HuH-7 (cell line): Measurements from ENCODE around the gene CCDC6.
"Not testable (repeated sequence)": the region's sequence is repeated elsewhere in the genome, so short reads cannot be mapped to it uniquely, and the experiment has no call there.

Experiments used
- DNase-seq: peaks from one replicate; pipeline ENCODE4 v3.0.0; 2011; ENCODE audit warnings: low spot score

The CCDC6 gene

DNA sequence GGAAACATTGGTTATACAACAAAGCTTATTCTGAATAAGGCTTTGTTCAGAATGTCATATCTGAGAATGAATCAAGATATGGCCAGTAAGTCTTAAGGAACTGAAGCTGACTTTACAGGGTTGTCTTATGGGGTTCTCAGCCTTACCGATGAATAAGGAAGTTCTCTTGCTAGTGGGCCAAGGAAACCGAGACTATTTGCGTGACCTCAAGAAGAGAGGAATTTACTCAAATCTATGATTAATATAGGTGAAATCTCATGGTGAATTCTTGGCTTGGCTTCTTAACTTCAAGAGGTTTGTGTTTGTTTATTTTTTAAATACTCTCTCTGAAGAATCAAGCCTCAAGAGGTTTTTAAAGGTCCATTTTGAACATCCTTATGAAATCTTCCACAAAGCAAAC is 148.4 kb downstream of the CCDC6 start:
- DNase-seq, result no peak

DNA sequence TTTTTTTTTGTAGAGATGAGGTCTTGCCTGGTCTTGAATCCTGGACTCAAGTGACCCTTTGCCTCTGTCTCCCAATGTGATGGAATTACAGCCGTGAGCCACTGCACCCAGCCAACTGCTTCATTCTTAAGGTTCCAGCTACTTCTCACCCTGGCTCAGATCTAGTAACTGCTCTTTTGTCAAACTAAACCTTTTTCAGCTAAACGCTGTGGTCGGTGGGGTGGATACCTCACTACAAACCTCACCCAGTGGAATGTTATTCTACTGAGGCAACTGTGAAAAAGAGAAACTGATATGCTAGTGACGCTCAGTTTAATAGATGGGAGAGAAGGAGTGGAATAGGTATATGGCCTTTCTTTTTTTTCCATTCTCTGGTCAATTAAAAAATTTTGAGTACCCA is 151.4 kb downstream of the CCDC6 start:
- no peak for DNase-seq

DNA sequence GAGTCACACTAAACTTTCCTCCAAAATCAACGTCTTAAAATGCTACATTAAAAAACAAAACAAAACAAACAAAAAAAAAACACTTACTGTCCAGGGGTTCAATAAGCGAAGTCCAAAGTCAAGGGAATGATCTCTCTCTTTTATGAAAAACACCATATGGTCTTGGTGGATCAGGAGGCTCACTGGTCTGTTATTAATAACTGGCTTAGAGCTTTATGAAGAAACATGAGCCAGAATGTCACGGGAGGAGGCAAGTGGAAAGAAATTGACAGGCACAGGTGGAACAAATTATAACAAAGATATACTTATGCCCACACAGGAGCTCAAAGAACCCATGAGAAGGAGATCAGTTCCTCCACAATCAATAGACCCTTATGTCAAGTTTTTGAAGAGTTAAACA is 153.1 kb downstream of the CCDC6 start, which contains the start of gene MRLN:
Gene MRLN (minus strand): TSS at position 189 of the 400 bp plus-strand sequence.
- no peak for DNase-seq

DNA sequence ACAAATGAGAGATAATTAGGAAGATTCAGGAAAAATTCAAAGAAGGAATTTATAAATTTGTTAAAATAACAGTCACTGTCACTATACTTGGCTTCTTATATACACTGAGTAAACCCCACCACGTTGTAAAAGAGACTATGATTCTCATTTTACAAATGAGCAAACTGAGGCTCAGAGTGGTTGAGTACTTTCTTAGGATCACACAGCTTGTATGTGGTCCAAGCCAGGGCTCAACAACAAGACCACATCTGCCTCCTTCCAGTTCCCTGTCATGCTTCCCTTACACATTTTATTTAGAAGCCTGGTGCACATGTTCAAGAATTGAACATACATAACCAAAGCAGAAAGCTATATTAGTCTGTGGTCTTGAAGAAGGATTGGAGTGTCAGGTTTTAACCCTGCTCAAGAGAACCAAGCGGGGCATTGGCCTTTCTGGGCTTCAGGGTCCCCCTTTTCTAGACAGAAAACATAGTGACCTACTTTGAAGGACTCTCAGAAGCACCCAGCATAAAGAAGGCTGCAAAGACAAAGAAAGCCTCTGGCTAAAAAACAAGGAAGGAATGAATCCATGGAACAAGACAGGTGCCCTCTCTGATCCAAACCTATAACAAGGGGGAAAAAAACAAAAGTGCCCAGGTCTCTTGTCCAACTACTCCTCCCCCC is 153.9 kb downstream of the CCDC6 start:
- DNase-seq, result no peak

DNA sequence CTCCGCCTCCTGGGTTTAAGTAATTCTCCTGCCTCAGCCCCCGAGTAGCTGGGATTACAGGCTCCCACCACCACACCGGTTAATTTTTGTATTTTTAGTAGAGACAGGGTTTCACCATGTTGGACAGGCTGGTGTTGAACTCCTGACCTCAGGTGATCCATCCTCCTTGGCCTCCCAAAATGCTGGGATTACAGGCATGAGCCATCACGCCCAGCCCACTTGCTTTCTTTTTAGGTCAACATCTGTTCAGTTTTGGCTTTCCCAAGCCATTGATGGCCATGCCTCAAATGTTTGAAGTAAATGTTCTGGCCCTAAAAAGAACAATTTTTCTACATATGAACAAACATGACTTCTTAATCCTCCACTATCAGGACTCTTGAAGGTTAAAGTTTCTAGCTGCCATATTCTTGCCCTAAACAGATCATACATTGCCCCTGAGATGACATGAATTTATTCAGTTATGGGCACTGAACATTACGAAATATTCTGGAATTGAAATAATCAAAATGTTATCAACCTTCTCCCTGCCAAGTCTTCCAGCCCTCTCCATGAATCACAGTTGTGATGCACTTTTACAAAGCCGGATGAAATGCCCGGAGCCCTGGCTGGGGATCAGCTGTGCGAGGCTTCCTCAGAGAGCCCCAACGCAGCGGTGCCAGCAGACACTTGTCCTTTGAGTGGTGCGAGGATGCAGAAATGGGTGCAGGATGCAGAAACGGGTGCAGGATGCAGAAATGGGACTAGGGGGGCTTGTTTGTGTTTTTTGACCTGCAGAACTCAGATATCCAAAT is 156.0 kb downstream of the CCDC6 start:
- no peak for DNase-seq

DNA sequence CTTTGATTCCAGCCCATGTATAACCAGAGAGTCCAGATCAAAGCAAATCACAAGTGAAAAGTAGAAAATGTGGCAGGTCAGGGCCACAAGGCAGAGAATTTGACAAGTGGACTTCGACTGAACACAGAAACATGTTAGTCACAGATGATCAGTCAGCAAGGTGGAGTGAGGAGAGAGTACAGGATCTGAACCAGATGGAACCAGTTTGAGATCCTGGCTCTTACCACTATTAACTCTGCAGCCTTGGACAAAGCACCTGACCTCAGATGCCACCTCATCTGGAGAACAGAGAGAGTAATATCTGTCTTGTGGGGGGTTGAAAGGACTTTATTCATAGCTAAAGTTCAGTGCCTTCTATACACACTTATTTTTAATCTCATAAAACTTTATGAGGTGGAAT is 157.5 kb downstream of the CCDC6 start:
- DNase-seq, result no peak

DNA sequence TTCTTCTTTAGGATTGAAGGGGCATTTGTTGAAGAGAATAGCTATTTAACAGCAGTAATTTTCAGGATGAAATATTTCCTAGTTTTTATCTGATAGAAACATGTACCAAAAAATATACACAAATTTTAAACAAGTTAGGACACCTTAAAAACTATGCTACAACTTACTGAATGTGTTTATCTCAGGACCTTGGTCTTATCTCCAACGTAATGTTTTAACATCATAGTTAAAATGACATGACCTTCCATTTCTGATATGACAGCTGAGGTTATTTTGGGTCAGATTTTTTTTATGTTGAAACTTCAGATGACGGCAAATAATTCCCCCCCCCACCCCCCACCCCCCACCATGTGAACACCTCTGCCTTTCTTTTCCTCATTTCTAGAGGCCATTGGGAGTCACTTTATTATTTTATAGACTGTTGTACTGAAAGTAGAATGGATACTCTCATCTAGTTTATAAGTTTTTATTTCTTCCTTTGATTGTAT is 161.1 kb downstream of the CCDC6 start:
- no peak for DNase-seq

DNA sequence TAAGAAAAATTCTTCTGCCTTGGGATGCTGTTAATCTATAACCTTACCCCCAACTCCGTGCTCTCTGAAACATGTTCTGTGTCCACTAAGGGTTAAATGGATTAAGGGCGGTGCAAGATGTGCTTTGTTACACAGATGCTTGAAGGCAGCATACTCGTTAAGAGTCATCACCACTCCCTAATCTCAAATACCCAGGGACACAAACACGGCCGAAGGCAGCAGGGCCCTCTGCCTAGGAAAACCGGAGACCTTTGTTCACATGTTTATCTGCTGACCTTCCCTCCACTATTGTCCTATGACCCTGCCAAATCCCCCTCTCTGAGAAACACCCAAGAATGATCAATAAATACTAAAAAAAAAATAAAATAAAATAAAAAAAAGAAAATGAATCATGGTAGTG is 161.6 kb downstream of the CCDC6 start:
- not testable (repeated sequence) for DNase-seq

DNA sequence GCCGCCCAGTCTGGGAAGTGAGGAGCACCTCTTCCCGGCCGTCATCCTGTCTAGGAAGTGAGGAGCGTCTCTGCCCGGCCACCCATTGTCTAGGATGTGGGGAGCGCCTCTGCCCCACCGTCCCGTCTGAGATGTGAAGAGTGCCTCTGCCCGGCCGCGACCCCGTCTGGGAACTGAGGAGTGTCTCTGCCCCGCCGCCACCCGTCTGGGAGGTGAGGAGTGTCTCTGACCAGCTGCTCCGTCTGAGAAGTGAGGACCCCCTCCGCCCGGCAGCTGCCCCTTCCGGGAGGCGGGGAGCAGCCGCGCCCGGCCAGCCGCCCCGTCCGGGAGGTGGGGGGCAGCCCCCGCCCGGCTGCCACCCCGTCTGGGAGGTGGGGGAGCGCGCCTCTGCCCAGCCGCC is 162.2 kb downstream of the CCDC6 start:
- not testable (repeated sequence) for DNase-seq

DNA sequence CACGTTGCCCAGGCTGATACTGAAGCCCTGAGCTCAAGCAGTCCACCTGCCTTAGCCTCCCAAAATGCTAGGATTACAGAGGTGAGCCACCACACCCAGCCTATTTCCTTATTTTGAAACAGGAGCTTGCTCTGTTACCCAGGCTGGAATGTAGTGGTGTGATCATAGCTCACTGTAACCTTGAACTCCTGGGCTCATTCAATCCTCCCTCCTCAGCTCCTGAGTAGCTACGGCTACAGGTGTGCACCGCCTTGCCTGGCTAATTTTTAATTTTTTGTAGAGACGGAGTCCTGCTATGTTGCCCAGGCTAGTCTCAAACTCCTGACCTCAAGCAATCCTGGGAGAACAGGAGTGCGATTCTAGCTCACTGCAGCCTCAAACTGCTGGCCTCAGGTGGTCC is 164.8 kb downstream of the CCDC6 start:
- DNase-seq, result no peak

DNA sequence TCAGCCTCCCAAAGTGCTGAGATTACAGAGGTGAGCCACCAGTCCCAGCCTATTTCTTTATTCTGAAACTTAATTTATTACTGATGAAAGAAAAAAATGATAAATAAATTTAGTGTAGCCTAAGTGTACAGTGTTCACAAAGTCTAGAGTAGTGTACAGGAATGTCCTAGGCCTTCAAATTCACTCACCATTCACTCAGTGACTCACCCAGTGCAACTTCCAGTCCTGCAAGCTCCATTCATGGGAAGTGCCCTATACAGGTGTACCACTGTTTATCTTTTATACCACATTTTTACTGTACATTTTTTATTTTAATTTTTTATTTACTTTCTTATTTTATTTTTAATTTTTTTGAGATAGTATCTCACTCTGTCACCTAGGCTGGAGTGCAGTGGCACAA is 165.3 kb downstream of the CCDC6 start:
- no peak for DNase-seq
